Progenitor cell of endocrine pancreas (in vitro differentiated cells): ENCODE results near the gene SLC25A26. TPM values are rescaled to one million over a fixed set of nuclear protein-coding genes. Genes with fewer than 3 reads are reported as not detected.

ENCODE experiments used
- DNase-seq: peaks from one replicate; pipeline ENCODE4 v3.0.0; 2021; ENCODE audit warnings: low spot score; ENCODE audit not compliant: unreplicated experiment
- H3K27ac Mint-ChIP-seq: 2 replicates; pipeline ENCODE4 v1.8.0; 2021; ENCODE audit warnings: mild to moderate bottlenecking, moderate library complexity, mixed read lengths
- H3K27me3 Mint-ChIP-seq: 2 replicates; pipeline ENCODE4 v1.8.0; 2021; ENCODE audit warnings: mixed read lengths
- H3K36me3 Mint-ChIP-seq: 2 replicates; pipeline ENCODE4 v1.8.0; 2022; ENCODE audit warnings: mixed read lengths; ENCODE audit not compliant: insufficient read depth
- H3K4me1 Mint-ChIP-seq: 2 replicates; pipeline ENCODE4 v1.8.0; 2021; ENCODE audit warnings: low read depth, mixed read lengths
- H3K4me3 Mint-ChIP-seq: 2 replicates; pipeline ENCODE4 v1.8.0; 2021; ENCODE audit warnings: low read depth, mild to moderate bottlenecking, moderate library complexity, mixed read lengths
- H3K9me3 Mint-ChIP-seq: 2 replicates; pipeline ENCODE4 v1.8.0; 2021; ENCODE audit warnings: low read depth, mixed read lengths
- total RNA-seq: library from RNA; stranded (reverse); gene quantifications from 2 replicates; pipeline ENCODE4 v1.2.1, GENCODE V29; 2021
- TF ChIP-seq, protein P1 (sequence below): fragments of 200-600 bp; sonication (generic); IDR thresholded peaks from one replicate; pipeline ENCODE4 v1.5.0; 2021; ENCODE audit warnings: antibody characterized with exemption, mild to moderate bottlenecking; ENCODE audit not compliant: unreplicated experiment

Gene SLC25A26
- total RNA-seq, 1 donor from 2014 or later = 18.9 TPM

DNA sequence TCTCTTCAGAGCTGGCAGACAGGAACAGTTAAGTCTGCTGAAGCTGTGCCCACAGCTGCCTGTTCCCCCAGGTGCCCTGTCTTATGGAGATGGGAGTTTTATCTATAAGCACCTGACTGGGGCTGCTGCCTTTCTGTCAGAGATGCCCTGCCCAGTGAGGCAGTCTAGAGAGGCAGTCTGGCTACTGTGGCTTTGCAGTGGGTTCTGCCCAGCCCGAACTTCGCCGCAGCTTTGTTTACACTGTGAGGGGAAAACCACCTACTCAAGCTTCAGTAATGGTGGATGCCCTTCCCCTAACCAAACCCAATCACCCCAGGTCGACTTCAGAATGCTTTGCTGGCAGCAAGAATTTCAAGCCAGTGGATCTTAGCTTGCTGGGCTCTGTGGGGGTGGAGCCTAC lies 91.2 kb downstream of the SLC25A26 start:
- Mint-ChIP-seq H3K4me3 (no peak overlapping the region), H3K36me3 (peaks cover 6% of the 10 kb centered on the region), H3K27me3 (no peaks in the 10 kb centered on the region), H3K27ac (no peak overlapping the region), H3K9me3 (peaks cover 22% of the 10 kb centered on the region), H3K4me1 (no peaks in the 10 kb centered on the region)
- TF ChIP-seq, protein P1, sequence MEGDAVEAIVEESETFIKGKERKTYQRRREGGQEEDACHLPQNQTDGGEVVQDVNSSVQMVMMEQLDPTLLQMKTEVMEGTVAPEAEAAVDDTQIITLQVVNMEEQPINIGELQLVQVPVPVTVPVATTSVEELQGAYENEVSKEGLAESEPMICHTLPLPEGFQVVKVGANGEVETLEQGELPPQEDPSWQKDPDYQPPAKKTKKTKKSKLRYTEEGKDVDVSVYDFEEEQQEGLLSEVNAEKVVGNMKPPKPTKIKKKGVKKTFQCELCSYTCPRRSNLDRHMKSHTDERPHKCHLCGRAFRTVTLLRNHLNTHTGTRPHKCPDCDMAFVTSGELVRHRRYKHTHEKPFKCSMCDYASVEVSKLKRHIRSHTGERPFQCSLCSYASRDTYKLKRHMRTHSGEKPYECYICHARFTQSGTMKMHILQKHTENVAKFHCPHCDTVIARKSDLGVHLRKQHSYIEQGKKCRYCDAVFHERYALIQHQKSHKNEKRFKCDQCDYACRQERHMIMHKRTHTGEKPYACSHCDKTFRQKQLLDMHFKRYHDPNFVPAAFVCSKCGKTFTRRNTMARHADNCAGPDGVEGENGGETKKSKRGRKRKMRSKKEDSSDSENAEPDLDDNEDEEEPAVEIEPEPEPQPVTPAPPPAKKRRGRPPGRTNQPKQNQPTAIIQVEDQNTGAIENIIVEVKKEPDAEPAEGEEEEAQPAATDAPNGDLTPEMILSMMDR = no peak
- no peak for DNase-seq

DNA sequence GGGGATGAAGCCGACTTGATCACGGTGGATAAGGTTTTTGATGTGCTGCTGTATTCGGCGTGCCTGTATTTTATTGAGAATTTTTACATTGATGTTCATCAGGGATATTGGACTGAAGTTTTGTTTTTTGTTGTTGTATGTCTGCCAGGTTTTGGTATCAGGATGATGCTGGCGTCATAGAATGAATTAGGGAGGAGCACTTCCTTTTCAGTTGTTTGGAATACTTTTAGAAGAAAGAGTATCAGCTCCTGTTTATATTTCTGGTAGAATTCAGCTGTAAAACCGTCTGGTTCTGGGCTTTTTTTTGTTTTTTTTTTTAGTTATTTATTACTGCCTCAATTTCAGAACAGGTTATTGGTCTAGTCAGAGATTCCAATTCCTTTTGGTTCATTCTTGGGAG lies 93.7 kb downstream of the SLC25A26 start:
- H3K4me1 Mint-ChIP-seq = no peaks in the 10 kb centered on the region
- no peak for DNase-seq
- no peak overlapping the region for H3K4me3 Mint-ChIP-seq
- TF ChIP-seq, protein P1 = no peak
- H3K27ac Mint-ChIP-seq = no peak overlapping the region
- H3K36me3 Mint-ChIP-seq = peaks cover 6% of the 10 kb centered on the region
- peaks cover 22% of the 10 kb centered on the region for H3K9me3 Mint-ChIP-seq
- no peaks in the 10 kb centered on the region for H3K27me3 Mint-ChIP-seq

DNA sequence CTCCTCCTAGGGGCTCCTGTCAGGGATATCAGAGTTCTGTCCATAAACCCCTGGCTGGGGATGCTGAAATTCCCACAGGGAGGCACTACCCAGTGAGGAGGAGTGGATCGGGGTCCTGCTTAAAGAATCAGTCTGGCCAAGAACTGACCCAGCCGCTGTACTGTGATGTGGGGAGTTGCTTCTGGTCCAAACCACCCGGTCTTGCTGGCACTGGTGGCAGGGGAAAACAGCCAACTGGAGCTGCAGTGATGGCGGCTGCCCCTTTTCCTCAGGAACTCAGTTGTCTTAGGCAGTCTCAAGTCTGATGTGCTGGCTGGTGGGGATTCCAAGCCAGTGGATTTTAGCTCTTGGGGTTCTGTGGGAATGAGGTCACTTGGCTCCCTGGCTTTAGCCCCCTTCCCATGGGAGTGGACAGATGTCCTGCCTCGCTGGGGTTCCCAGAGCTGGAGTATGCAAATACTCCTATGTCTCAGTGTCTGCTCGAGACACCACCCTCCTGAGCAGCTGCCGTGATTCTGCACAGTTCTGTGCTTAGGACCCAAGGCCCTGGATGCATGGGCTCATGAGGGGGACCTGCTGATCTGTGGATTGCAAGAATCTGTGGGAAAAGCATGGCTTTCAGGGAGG lies 97.1 kb downstream of the SLC25A26 start:
- Mint-ChIP-seq H3K4me3 (no peak overlapping the region), H3K4me1 (no peaks in the 10 kb centered on the region), H3K27me3 (no peaks in the 10 kb centered on the region), H3K27ac (no peak overlapping the region), H3K36me3 (peaks cover 4% of the 10 kb centered on the region), H3K9me3 (peaks cover 19% of the 10 kb centered on the region)
- TF ChIP-seq, protein P1 = no peak
- no peak for DNase-seq

DNA sequence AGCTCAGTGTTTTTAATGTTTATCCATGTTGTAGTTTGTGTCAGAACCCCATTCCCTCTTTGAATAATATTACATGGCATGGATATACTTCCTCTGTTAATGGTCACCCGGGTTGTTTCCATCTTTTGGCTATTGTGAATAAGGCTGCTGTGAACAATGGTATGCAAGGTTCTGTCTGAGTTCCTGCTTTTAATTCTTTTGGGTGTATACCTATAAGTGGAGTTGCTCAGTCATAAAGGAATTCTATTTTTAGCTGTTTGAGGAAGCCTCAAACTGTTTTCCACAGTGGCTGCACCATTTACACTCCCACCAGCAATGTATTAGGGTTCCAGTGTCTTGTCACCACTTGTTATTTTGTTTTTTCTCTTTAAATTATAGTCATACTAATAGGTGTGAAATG lies 99.6 kb downstream of the SLC25A26 start:
- Mint-ChIP-seq H3K27ac (no peak overlapping the region), H3K4me1 (peaks cover 4% of the 10 kb centered on the region), H3K36me3 (peaks cover 1% of the 10 kb centered on the region), H3K4me3 (no peak overlapping the region), H3K9me3 (peaks cover 4% of the 10 kb centered on the region), H3K27me3 (no peaks in the 10 kb centered on the region)
- DNase-seq = no peak
- TF ChIP-seq, protein P1 = no peak

DNA sequence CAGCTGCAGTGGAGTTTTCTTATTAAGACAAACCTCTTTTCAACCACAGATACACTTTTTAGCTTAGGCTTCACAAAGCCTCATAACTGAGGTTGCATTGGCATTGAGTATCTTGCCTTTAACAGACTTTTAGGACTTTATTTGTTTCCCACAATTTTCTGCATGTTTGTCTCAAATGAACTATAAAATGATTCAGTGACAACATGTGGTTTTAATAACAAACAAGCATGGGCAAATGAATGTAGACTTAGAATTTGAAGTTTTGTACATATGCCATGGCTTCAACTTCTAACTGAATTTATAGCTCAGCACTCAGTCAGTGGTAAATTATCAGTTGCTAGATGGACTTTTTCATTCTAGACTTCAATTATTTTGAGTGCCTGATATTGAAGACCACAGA lies 101.6 kb downstream of the SLC25A26 start:
- Mint-ChIP-seq H3K4me1 (peaks cover 4% of the 10 kb centered on the region), H3K4me3 (no peak overlapping the region), H3K27ac (no peak overlapping the region), H3K36me3 (no peaks in the 10 kb centered on the region), H3K27me3 (no peaks in the 10 kb centered on the region), H3K9me3 (no peaks in the 10 kb centered on the region)
- TF ChIP-seq, protein P1 = no peak
- DNase-seq = no peak
